HEK293T (cell line): ENCODE results near the gene SPOCK3.

Experiments used
- ARNT ChIP-seq: fragments of 450-650 bp; IDR thresholded peaks from 2 replicates; pipeline ENCODE4 v1.6.1; 2017; ENCODE audit warnings: mild to moderate bottlenecking
- ELF4 ChIP-seq: fragments of 450-650 bp; IDR thresholded peaks from 2 replicates; pipeline ENCODE4 v1.6.1; 2017; ENCODE audit warnings: antibody characterized with exemption
- FOXA1 ChIP-seq: fragments of 450-650 bp; IDR thresholded peaks from 2 replicates; pipeline ENCODE4 v1.6.1; 2016; ENCODE audit warnings: mild to moderate bottlenecking
- HDGF ChIP-seq: fragments of 450-650 bp; IDR thresholded peaks from 2 replicates; pipeline ENCODE4 v1.6.1; 2017; ENCODE audit warnings: antibody characterized with exemption, borderline replicate concordance
- L3MBTL2 ChIP-seq: fragments of 450-650 bp; conservative IDR thresholded peaks from 2 replicates; pipeline ENCODE4 v1.6.1; 2016; ENCODE audit warnings: mild to moderate bottlenecking
- SP1 ChIP-seq: fragments of 450-650 bp; IDR thresholded peaks from 2 replicates; pipeline ENCODE4 v1.6.1; 2017
- SUZ12 ChIP-seq: fragments of 450-650 bp; IDR thresholded peaks from 2 replicates; pipeline ENCODE4 v1.6.1; 2016; ENCODE audit warnings: mild to moderate bottlenecking
- TF ChIP-seq, protein P1 (sequence below): fragments of 450-650 bp; IDR thresholded peaks from 2 replicates; pipeline ENCODE4 v1.6.1; 2016

DNA sequence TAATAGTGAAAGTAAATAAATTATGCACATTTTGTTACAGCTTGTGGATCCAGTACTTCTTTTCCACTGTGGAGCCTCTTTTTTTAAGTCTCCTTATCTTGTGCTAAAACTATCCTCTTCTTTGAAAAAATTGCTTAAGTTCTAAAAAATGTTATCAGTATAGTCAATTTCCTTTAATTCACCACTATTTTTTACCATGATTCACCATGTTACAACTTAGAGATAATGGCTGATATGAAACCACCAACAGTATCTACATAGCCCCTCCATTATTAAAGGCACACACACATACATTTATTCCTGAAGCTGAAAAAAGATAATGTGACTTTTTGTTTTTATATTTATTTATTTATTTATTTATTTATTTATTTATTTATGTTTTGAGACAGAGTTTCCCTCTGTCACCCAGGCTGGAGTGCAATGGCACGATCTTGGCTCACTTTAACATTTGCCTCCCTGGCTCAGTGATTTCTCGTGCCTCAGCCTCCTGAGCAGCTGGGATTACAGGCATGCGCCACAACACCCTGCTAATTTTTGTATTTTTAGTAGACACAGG lies 243.2 kb downstream of the SPOCK3 start:
- no peak for TF ChIP-seq HDGF
- no peak for TF ChIP-seq FOXA1
- TF ChIP-seq, protein P1, sequence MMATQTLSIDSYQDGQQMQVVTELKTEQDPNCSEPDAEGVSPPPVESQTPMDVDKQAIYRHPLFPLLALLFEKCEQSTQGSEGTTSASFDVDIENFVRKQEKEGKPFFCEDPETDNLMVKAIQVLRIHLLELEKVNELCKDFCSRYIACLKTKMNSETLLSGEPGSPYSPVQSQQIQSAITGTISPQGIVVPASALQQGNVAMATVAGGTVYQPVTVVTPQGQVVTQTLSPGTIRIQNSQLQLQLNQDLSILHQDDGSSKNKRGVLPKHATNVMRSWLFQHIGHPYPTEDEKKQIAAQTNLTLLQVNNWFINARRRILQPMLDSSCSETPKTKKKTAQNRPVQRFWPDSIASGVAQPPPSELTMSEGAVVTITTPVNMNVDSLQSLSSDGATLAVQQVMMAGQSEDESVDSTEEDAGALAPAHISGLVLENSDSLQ, result no peak
- TF ChIP-seq SUZ12, result no peak
- TF ChIP-seq SP1, result no peak
- TF ChIP-seq L3MBTL2, result no peak
- no peak for TF ChIP-seq ARNT
- TF ChIP-seq ELF4, result no peak
